SU-DHL-6 (cell line): Measurements from ENCODE around the gene KRT36.

Source experiments
- H2AFZ ChIP-seq: fragments of 200-600 bp; sonication (generic); 2 replicates; pipeline ENCODE4 v1.6.1; 2014; ENCODE audit warnings: low read depth, mild to moderate bottlenecking, moderate library complexity, mixed read lengths, antibody characterized with exemption, low read length; ENCODE audit not compliant: severe bottlenecking
- H3F3A ChIP-seq: fragments of 200-600 bp; shearing (Covaris generic); 2 replicates; pipeline ENCODE4 v1.6.0; 2016; ENCODE audit warnings: antibody characterized with exemption, mild to moderate bottlenecking; ENCODE audit not compliant: insufficient read depth
- H3K27ac ChIP-seq: fragments of 200-600 bp; sonication (generic); 2 replicates; pipeline ENCODE4 v1.5.1; 2016; ENCODE audit warnings: low read depth, mild to moderate bottlenecking, low read length, moderate library complexity, mixed read lengths
- H3K27me3 ChIP-seq: fragments of 200-600 bp; sonication (generic), shearing (Covaris generic); 2 replicates; pipeline ENCODE4 v1.6.0; 2014; ENCODE audit warnings: mild to moderate bottlenecking, low read length
- H3K36me3 ChIP-seq: fragments of 200-600 bp; sonication (generic); 2 replicates; pipeline ENCODE4 v1.6.1; 2014; ENCODE audit warnings: mild to moderate bottlenecking, low read length, mixed read lengths
- H3K4me2 ChIP-seq: fragments of 300-600, 200-600 bp; shearing (Covaris generic), sonication (generic); 2 replicates; pipeline ENCODE4 v1.6.0; 2014; ENCODE audit warnings: low read length, low read depth, mild to moderate bottlenecking; ENCODE audit not compliant: poor library complexity, severe bottlenecking
- H3K4me3 ChIP-seq: fragments of 200-600 bp; sonication (generic); 2 replicates; pipeline ENCODE4 v1.5.1; 2014; ENCODE audit warnings: antibody characterized with exemption, low read length, mild to moderate bottlenecking, mixed read lengths; ENCODE audit not compliant: insufficient read depth, poor library complexity, severe bottlenecking
- H3K79me2 ChIP-seq: fragments of 200-600 bp; sonication (generic); 2 replicates; pipeline ENCODE4 v1.6.1; 2014; ENCODE audit warnings: mild to moderate bottlenecking, low read length, moderate library complexity; ENCODE audit not compliant: insufficient read depth
- H3K9ac ChIP-seq: fragments of 200-600 bp; sonication (generic); 2 replicates; pipeline ENCODE4 v1.7.0; 2014; ENCODE audit warnings: mild to moderate bottlenecking, low read length
- H3K9me2 ChIP-seq: fragments of 200-600 bp; sonication (generic); replicated peaks from 2 replicates; pipeline ENCODE4 v1.6.1; 2014; ENCODE audit warnings: low read length; ENCODE audit not compliant: insufficient read depth
- H3K9me3 ChIP-seq: fragments of 200-600 bp; sonication (generic); 2 replicates; pipeline ENCODE4 v1.6.1; 2014; ENCODE audit warnings: low read length, mixed read lengths; ENCODE audit not compliant: insufficient read depth
- H4K20me1 ChIP-seq: fragments of 200-600 bp; sonication (generic); 2 replicates; pipeline ENCODE4 v1.6.1; 2014; ENCODE audit warnings: low read depth, mild to moderate bottlenecking, antibody characterized with exemption, low read length, moderate library complexity, mixed read lengths
- EZH2phosphoT487 ChIP-seq: fragments of 200-600 bp; sonication (generic), shearing (Covaris generic); conservative IDR thresholded peaks from 2 replicates; pipeline ENCODE4 v1.6.1; 2018; ENCODE audit warnings: mild to moderate bottlenecking, antibody characterized with exemption, low read length, moderate library complexity, mixed read lengths
- TF ChIP-seq, protein P1 (sequence below): fragments of 200-600 bp; sonication (generic); IDR thresholded peaks from one replicate; pipeline ENCODE4 v1.5.1; 2017; ENCODE audit warnings: antibody characterized with exemption, mild to moderate bottlenecking, low read length, moderate library complexity; ENCODE audit not compliant: insufficient read depth, poor library complexity, severe bottlenecking

Gene KRT36

DNA sequence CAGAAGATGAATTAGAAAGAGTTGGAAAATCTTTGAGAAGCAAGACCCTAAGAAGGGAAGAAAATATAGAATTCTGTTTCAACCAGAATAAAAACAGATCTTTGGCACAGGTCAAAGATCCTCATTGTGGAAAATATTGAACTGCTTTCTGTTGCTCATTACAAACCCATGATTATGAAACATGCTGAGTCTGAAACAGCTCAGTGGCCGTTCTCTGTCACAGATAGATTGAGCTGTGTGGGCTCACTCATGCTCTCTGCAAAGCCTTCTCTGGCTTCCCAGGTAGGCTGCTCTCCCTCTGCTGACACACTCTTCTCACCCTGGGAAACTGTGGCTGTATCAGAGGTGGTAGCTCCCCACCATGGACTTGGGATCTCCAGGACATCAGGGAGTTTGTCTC is 45.5 kb downstream of the KRT36 start:
- no peaks in the 10 kb centered on the region for H4K20me1 ChIP-seq
- H2AFZ ChIP-seq, result no peak overlapping the region
- no peak overlapping the region for H3K4me3 ChIP-seq
- no peak overlapping the region for H3K4me2 ChIP-seq
- no peaks in the 10 kb centered on the region for H3K9me3 ChIP-seq
- H3F3A ChIP-seq, result no peaks in the 10 kb centered on the region
- no peaks in the 10 kb centered on the region for H3K9me2 ChIP-seq
- no peaks in the 10 kb centered on the region for H3K27me3 ChIP-seq
- TF ChIP-seq EZH2phosphoT487, result no peak
- TF ChIP-seq, protein P1, sequence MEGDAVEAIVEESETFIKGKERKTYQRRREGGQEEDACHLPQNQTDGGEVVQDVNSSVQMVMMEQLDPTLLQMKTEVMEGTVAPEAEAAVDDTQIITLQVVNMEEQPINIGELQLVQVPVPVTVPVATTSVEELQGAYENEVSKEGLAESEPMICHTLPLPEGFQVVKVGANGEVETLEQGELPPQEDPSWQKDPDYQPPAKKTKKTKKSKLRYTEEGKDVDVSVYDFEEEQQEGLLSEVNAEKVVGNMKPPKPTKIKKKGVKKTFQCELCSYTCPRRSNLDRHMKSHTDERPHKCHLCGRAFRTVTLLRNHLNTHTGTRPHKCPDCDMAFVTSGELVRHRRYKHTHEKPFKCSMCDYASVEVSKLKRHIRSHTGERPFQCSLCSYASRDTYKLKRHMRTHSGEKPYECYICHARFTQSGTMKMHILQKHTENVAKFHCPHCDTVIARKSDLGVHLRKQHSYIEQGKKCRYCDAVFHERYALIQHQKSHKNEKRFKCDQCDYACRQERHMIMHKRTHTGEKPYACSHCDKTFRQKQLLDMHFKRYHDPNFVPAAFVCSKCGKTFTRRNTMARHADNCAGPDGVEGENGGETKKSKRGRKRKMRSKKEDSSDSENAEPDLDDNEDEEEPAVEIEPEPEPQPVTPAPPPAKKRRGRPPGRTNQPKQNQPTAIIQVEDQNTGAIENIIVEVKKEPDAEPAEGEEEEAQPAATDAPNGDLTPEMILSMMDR, result no peak
- H3K27ac ChIP-seq, result no peak overlapping the region
- H3K79me2 ChIP-seq, result no peaks in the 10 kb centered on the region
- H3K36me3 ChIP-seq, result no peaks in the 10 kb centered on the region
- H3K9ac ChIP-seq, result no peak overlapping the region

DNA sequence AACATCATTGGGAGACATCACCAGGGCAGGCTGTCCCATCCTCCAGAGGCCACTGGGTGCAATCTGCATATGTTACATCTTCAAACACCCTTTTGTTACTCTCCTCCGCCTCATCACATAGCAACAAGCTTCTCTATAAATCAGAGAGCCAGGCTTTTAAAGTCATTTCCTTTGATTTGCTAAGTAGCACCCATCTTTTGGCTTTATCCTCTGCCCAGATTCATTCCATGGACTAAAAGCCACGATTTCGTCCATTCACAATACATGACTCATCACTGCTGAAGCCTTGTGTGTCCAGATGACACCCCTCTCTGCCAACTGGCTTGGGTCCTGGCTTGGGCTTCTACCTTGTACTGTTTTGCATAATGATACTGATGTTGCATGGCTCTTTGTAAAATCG is 47.0 kb downstream of the KRT36 start:
- H3K27ac ChIP-seq, result no peak overlapping the region
- no peak overlapping the region for H3K4me3 ChIP-seq
- no peaks in the 10 kb centered on the region for H3K27me3 ChIP-seq

DNA sequence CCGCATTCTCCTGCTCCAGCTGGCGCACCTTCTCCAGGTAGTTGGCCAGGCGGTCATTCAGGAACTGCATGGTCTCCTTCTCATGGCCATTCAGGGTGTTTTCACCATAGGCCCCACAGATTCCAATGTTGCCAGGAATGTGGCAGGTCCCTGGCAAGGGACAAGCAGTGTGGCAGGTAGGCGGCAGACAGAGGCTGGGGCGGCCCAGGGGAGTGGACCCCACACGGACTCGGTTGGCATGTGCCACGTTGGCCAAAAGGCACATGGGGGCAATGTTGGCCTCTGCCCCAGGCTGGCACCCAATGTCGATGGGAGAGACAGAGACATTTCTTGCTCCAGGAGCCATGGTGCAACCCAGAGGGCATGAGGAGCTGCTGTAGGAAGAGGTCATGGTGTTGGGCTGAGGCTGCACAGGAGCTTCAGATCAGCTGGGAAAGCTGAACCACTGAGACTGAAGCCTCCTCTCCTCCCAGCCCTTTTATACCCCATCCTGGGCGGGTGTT is 49.1 kb downstream of the KRT36 start, which contains the start of gene KRT38:
TSS of gene KRT38 (minus strand) at position 453 of the 503 bp plus-strand sequence. CDS start at position 391, 62 bp downstream.
- Histone ChIP-seq H3K4me2 (no peak within 1 kb of the TSS), H3K27me3 (no peaks in the 10 kb centered on the region), H4K20me1 (no peaks in the 10 kb centered on the region), H3K9me3 (no peaks in the 10 kb centered on the region), H3K36me3 (no peaks in the 10 kb centered on the region), H3K9ac (no peak within 1 kb of the TSS), H2AFZ (no peak within 1 kb of the TSS), H3K9me2 (no peaks in the 10 kb centered on the region), H3K27ac (no peak within 1 kb of the TSS), H3K79me2 (no peaks in the 10 kb centered on the region), H3F3A (no peaks in the 10 kb centered on the region), H3K4me3 (no peak within 1 kb of the TSS)
- TF ChIP-seq, protein P1, result no peak
- no peak for TF ChIP-seq EZH2phosphoT487

More for the DNA sequence above, 47.0 kb downstream of the KRT36 start:
- H3K9me3 ChIP-seq, result no peaks in the 10 kb centered on the region
- no peaks in the 10 kb centered on the region for H3K9me2 ChIP-seq
- no peaks in the 10 kb centered on the region for H3F3A ChIP-seq
- H4K20me1 ChIP-seq, result no peaks in the 10 kb centered on the region
- H3K4me2 ChIP-seq, result no peak overlapping the region
- no peak for TF ChIP-seq EZH2phosphoT487
- TF ChIP-seq, protein P1, result no peak
- H3K79me2 ChIP-seq, result no peaks in the 10 kb centered on the region
- H3K36me3 ChIP-seq, result no peaks in the 10 kb centered on the region
- H2AFZ ChIP-seq, result no peak overlapping the region
- no peak overlapping the region for H3K9ac ChIP-seq
